COLO829 (cell line): ENCODE data around the gene PITX1.

Experiments used
- DNase-seq: peaks from one replicate; pipeline ENCODE4 v3.0.0; 2012; ENCODE audit warnings: low spot score

Gene PITX1

GRCh38 chr5:135062216-135063055 lies 28.4 kb upstream of the PITX1 start:
- DNase-seq = no peak

- DNase-seq = no peak
Measured at GRCh38 chr5:135061001-135061400, 27.0 kb upstream of the PITX1 start.

GRCh38 chr5:135060021-135060420 lies 26.0 kb upstream of the PITX1 start:
- no peak for DNase-seq

- DNase-seq = no peak
Measured at GRCh38 chr5:135059000-135059923, 25.2 kb upstream of the PITX1 start.

- peak; percentile 31 for DNase-seq
Measured at GRCh38 chr5:135058331-135058732, 24.3 kb upstream of the PITX1 start.

GRCh38 chr5:135057233-135057632 lies 23.2 kb upstream of the PITX1 start:
- DNase-seq = no peak

- DNase-seq = no peak
Measured at GRCh38 chr5:135056316-135057030, 22.4 kb upstream of the PITX1 start.

- DNase-seq = no peak
Measured at GRCh38 chr5:135055396-135055795, 21.4 kb upstream of the PITX1 start.

- DNase-seq = no peak
Measured at GRCh38 chr5:135054546-135054945, 20.5 kb upstream of the PITX1 start.

- DNase-seq = no peak
Measured at GRCh38 chr5:135053989-135054388, 20.0 kb upstream of the PITX1 start.

GRCh38 chr5:135053278-135053677 lies 19.2 kb upstream of the PITX1 start:
- DNase-seq = no peak

GRCh38 chr5:135052511-135053145 lies 18.6 kb upstream of the PITX1 start:
- DNase-seq = no peak

- DNase-seq = no peak
Measured at GRCh38 chr5:135051872-135052271, 17.8 kb upstream of the PITX1 start.

- no peak for DNase-seq
Measured at GRCh38 chr5:135051399-135051798, 17.4 kb upstream of the PITX1 start.

- DNase-seq = no peak
Measured at GRCh38 chr5:135050244-135050767, 16.3 kb upstream of the PITX1 start.

- no peak for DNase-seq
Measured at GRCh38 chr5:135048930-135049329, 14.9 kb upstream of the PITX1 start.

- DNase-seq = no peak
Measured at GRCh38 chr5:135048286-135048685, 14.3 kb upstream of the PITX1 start.

GRCh38 chr5:135047347-135047695 lies 13.3 kb upstream of the PITX1 start:
- DNase-seq = no peak

GRCh38 chr5:135046661-135047346 lies 12.8 kb upstream of the PITX1 start:
- DNase-seq = no peak

GRCh38 chr5:135045488-135045887 lies 11.5 kb upstream of the PITX1 start:
- no peak for DNase-seq

GRCh38 chr5:135042595-135042994 lies 8.6 kb upstream of the PITX1 start:
- DNase-seq = no peak
